Activated CD4-positive, alpha-beta T cell treated with anti-CD3 and anti-CD28 coated beads, Interleukin-2, amount 50 U/mL, for 24 hours (primary cell): ENCODE measurements around the gene HNRNPA3.
"Not testable (repeated sequence)": the region's sequence is repeated elsewhere in the genome, so short reads cannot be mapped to it uniquely, and the experiment has no call there.

Source experiments
- DNase-seq, 2 donors: peaks; one replicate each; pipeline ENCODE4 v3.0.0-alpha.2; 2020; ENCODE audit warnings: low read depth in 1 of 2, low spot score in 1 of 2

HNRNPA3 gene

GRCh38 chr2:177212106-177212890, at the start of gene HNRNPA3:
Gene HNRNPA3 (plus strand): TSS chr2:177212794. CDS start chr2:177212800, 6 bp downstream.
- DNase-seq, result peak; percentile 99

GRCh38 chr2:177164131-177164530, 48.5 kb upstream of the HNRNPA3 start:
- no peak for DNase-seq

- peak; percentile 56 to 73 for DNase-seq
Observed at GRCh38 chr2:177164584-177165052, 48.0 kb upstream of the HNRNPA3 start.

- DNase-seq, result no peak
Observed at GRCh38 chr2:177165061-177165583, 47.5 kb upstream of the HNRNPA3 start.

- no peak for DNase-seq
Observed at GRCh38 chr2:177165721-177166711, 46.6 kb upstream of the HNRNPA3 start.

- no peak for DNase-seq
Observed at GRCh38 chr2:177169810-177170514, 42.6 kb upstream of the HNRNPA3 start.

GRCh38 chr2:177171418-177171865, 41.2 kb upstream of the HNRNPA3 start:
- DNase-seq, result no peak

GRCh38 chr2:177172034-177172880, 40.3 kb upstream of the HNRNPA3 start:
- DNase-seq, result no peak

- no peak for DNase-seq
Observed at GRCh38 chr2:177174486-177174885, 38.1 kb upstream of the HNRNPA3 start.

- no peak for DNase-seq
Observed at GRCh38 chr2:177175917-177176668, 36.5 kb upstream of the HNRNPA3 start.

- no peak for DNase-seq
Observed at GRCh38 chr2:177178797-177179196, 33.8 kb upstream of the HNRNPA3 start.

- DNase-seq, result no peak
Observed at GRCh38 chr2:177179227-177179626, 33.4 kb upstream of the HNRNPA3 start.

GRCh38 chr2:177179671-177180070, 32.9 kb upstream of the HNRNPA3 start:
- not testable (repeated sequence) for DNase-seq

- DNase-seq, result no peak
Observed at GRCh38 chr2:177180269-177181000, 32.2 kb upstream of the HNRNPA3 start.

GRCh38 chr2:177183860-177184259, 28.7 kb upstream of the HNRNPA3 start:
- no peak for DNase-seq

- DNase-seq, result no peak
Observed at GRCh38 chr2:177184606-177185005, 28.0 kb upstream of the HNRNPA3 start.

- DNase-seq, result not testable (repeated sequence)
Observed at GRCh38 chr2:177186038-177186437, 26.6 kb upstream of the HNRNPA3 start.

GRCh38 chr2:177187631-177188312, 24.8 kb upstream of the HNRNPA3 start:
- DNase-seq, result no peak
